Uterus (tissue), 2 donors: ENCODE results near the gene FKBP4.

ENCODE experiments used
- POLR2A ChIP-seq, 2 donors: fragments of 450-650 bp; IDR thresholded peaks; one replicate each; pipeline ENCODE4 v1.6.1; 2016; ENCODE audit warnings: antibody characterized with exemption in 2 of 2, mild to moderate bottlenecking in 1 of 2, moderate library complexity in 1 of 2
- TF ChIP-seq, protein P1 (sequence below), 4 experiments: fragments of 200-600 bp in 2 of 4; fragments of 450-650 bp in 2 of 4; sonication (generic) in 2 of 4; IDR thresholded peaks; one replicate each; pipeline ENCODE4 v1.5.1; 2016 to 2019; ENCODE audit warnings: antibody characterized with exemption in 4 of 4, mild to moderate bottlenecking in 2 of 4, moderate library complexity in 1 of 4

DNA sequence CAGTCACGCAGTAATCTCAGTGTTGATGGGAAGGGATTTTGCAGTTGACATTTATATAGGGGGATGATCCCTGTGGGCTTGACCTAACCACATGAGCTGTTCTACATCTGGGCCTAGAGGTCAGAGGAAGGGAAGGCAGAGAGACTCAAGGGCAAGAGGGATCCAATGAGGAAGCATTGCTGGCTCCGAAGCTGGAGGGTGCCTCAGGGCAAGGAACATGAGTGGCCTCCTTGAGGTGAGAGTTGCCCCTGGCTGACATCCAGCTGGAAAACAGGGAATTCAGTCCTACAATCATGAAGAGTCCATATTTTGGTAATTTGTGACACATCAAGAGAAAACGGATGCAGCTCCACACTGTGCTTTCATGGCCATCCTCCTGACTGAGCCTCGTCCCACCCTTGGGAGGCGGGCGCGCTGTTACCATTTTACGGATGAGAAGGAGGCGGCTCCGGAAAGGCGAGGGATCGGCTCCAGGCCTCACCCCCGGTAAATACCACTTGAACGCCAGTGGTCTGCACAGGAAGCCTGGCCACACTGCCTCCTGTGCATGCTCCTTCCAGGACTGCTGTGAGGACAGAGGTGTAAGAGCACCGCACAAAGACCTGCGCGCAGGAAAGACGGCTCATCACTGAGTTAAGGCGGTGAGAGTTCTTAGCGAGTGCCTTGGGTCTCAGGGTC lies 18.5 kb upstream of the FKBP4 start:
- TF ChIP-seq POLR2A (IDR thresholded peaks at IDR 0.05), result no peak
- TF ChIP-seq, protein P1, sequence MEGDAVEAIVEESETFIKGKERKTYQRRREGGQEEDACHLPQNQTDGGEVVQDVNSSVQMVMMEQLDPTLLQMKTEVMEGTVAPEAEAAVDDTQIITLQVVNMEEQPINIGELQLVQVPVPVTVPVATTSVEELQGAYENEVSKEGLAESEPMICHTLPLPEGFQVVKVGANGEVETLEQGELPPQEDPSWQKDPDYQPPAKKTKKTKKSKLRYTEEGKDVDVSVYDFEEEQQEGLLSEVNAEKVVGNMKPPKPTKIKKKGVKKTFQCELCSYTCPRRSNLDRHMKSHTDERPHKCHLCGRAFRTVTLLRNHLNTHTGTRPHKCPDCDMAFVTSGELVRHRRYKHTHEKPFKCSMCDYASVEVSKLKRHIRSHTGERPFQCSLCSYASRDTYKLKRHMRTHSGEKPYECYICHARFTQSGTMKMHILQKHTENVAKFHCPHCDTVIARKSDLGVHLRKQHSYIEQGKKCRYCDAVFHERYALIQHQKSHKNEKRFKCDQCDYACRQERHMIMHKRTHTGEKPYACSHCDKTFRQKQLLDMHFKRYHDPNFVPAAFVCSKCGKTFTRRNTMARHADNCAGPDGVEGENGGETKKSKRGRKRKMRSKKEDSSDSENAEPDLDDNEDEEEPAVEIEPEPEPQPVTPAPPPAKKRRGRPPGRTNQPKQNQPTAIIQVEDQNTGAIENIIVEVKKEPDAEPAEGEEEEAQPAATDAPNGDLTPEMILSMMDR (IDR thresholded peaks at IDR 0.05), result no peak
